Renal pelvis (tissue), 4 donors: ENCODE measurements around the gene PHLDA2. TPM values are rescaled to one million over a fixed set of nuclear protein-coding genes. Genes with fewer than 3 reads are reported as not detected.

Experiments
- DNase-seq: peaks from one replicate; pipeline ENCODE4 v3.0.0-alpha.2; 2013
- polyA plus RNA-seq, 3 donors: library from polyadenylated mRNA; unstranded; fragments of 120-200 nt; gene quantifications; one replicate each; pipeline ENCODE4 v1.2.1, GENCODE V29; 2013; ENCODE audit not compliant: insufficient read length in 3 of 3

The PHLDA2 gene
- polyA plus RNA-seq, 3 donors, result 1.0 to 1.7 (median 1.1) TPM

DNA sequence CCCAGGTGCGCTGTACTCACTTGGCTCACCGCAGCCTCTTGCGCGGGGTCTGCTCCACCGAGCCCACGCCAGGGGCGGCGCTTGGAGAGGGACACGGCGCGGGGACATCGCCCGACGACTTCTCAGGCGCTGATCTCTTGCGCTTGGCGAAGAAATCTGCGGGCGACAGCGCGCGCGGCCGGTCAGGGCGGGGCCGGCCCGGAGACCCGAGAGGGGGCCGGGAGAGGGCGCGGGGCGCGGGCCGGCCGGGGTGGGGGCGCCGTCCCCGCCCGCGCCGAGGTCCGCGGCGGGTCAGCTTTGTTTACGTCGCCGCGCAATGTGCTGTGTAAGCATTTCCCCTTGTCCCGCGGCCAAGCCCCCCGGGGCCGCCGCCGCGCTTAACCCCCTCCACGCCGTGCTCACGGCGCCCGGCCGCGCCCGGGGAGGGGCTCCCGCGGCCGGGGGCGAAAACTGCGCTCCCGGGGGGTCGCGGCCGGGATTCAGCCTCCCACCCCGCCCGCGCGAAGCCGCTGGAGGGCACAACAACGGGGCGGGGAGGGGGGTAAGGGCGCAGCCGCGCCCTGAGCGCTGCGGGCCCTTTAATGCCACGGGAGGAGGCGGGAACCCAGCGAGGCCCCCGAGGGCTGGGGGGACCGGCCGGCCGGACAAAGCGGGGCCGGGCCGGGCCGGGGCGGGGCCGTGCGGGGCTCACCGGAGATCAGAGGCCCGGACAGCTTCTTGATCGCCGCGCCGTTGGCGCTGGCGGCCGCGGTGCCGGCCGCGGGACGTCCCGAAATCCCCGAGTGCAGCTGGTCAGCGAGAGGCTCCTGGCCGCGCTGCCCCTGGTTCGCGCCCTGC is 45.0 kb downstream of the PHLDA2 start:
- DNase-seq, result no peak

DNA sequence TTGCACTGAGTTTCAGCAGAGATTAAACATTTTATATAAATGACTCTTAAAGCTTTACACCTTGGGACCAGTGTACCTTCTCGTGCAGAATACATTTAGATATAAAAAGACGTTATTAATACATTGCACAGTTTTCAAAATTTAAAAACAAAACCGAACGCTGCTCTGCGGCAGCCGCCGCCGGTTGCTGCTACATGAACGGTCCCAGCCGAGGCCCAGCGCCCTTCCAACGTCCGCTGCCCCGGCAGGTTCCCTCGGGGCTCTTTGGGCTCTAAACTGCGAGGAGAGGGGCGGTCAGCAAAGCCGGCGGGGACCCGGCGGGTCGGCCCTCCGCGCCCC is 45.6 kb downstream of the PHLDA2 start:
- no peak for DNase-seq

DNA sequence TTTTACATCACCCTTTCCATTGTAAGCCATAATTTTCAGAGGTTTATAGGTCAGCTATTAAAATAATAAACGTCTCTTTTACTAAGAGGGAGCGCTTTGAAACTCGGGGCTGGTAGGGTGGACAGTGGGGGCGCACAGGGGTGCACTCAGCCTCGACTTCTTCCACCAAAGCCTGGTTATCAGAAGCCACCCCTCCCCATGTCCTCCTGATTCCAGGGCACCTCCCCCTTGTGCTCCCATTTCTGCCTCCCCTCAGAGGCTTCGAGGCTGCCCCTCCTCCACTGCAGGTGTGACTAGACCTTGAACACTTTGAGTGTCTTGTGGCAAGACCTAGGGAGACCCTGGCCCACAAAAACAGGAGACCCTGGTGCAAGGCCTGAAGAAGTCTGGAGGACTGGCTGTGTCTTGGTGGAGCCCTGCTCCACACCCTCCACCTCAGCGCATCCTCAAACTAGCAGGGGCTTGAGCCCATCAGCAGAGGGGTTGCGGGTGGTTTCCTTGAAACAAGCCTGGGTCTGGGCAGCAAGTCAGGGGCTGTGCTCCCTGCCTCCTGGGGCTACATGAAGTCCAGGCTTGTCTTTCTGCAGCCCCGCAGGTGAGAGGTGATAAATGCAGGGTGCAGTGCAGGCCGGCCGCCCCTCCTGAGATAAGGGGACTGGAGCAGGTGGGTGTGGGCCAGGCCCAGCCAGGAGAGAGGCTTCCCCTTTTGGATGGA is 46.7 kb downstream of the PHLDA2 start:
- no peak for DNase-seq

DNA sequence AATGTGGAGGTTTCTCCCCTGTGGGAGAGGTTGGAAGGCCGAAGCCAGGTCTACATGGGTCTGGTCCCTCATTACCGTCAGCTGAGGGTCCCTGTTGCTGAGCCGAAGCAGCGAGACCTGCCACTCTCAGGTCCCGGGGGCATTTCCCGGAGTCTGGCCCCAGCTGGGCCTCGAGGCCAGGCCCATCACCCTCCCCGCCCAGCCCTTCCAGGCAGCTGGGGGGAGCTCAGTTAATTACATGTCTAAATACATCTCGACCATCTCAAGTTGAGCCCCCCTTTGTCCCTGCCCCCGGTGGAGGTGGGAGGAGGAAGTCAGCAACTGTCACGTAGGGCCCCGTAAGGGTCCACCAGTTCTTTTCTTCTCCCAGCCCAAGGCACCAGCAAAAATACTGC is 47.2 kb downstream of the PHLDA2 start:
- DNase-seq, result no peak

DNA sequence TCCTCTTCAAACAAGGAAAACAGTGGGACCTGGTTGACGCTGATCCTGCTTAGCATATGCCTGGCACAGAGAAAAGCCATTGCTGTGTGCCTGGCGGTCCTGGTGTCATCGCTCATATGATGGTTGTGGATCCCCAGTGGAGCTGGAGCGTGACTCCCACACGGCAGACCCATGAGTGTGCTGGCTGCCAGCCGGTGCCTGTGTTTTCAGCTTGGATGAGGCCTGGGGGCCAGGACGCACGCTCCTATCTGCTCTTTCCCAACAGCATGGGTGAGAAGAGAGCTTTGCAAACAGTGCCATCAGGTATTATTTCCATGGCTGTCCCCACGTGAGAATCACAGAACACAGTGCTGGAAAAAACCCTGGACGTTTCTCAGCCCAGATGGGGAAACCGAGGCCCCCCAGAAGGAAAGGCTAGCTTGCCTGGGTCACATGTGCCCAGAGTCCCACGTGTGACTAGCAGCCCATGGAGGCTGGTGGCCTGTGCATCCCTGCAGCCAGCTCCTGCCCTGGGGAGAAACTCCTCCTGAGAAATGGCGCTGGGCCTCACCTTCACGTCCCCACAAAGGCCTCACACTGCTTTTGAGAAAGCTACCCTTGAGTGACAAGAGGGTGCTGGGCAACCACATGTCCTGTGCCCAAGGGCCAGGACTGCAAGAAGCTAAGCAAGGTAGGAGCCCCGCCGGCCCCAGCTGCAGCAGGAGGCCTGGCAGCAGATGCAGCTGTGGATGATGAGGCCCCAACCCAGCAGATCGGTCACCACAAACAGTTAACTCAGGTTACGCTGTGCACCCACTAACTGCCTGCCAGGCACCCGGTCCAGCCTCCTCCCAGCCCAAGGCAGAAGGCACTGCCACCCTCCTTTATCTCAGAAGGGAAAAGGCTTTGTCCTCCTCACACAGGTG is 47.9 kb downstream of the PHLDA2 start:
- DNase-seq, result no peak

DNA sequence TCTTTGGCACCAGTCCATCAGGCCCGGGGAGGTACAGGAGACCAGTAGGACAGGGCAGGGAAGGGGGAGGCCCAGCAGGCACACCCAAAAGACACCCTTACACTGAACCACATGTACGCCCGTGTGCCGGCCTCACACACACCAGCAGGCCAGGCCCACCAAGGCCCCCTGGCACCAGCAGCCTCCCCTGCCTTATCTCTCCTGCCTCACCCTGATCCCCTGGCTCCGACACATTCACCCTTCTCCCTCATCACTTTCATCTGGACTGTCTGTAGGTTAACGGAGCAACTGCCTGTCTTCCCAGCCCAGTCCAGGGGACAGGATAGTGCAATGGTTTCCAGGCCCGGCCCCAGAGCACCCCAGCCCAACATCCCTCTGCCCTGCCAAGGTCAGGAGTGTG is 48.6 kb downstream of the PHLDA2 start:
- no peak for DNase-seq

DNA sequence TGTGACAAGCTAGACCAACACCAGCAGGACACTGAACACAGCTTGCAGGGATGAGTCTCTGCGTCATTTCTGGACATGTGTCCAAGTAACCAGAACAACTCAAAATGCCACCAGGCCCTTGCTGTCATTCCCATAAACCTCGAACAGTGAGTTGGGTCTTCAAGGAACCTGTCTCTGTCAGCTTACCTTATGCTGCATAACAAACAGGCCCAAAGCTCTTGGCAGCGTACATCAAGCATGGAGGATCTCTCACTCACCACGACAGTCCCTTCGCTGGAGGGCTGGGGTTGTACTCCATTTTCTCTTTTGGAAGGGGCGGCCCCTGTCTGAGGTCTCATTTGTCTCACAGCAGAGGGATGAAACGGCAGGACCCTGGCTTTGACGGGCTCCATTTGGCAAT is 50.4 kb downstream of the PHLDA2 start:
- no peak for DNase-seq

Other genes starting within 250 kb of the PHLDA2 start
- gene KCNQ1OT1, start 229.4 kb downstream of the PHLDA2 start, polyA plus RNA-seq, result 1 to 10 TPM in 2 of 3 donors, under 1 TPM in 1; 0.84 to 2.4 (median 2.3) TPM
- 100 to 1,000 TPM; 121 to 168 (median 144) TPM for gene CDKN1C, start 43.6 kb downstream of the PHLDA2 start, polyA plus RNA-seq
- 100 to 1,000 TPM; 175 to 224 (median 186) TPM for gene NAP1L4, start 62.9 kb upstream of the PHLDA2 start, polyA plus RNA-seq
- 10 to 100 TPM; 25.6 to 28.1 (median 26.5) TPM for gene CARS1, start 128.0 kb upstream of the PHLDA2 start, polyA plus RNA-seq
- 10 to 100 TPM; 19.9 to 25.6 (median 25.1) TPM for gene OSBPL5, start 235.9 kb upstream of the PHLDA2 start, polyA plus RNA-seq